ENCODE data around the gene SPOCK2. TPM values are rescaled to one million over a fixed set of nuclear protein-coding genes. Genes with fewer than 3 reads are reported as not detected.

The SPOCK2 gene
- total and polyA plus RNA-seq, 2 of the 13 experiments (the other 11 are each of a cell fraction or from before 2014, with no cell fraction given): 8.6 to 30.6 TPM

- TF ChIP-seq ZNF703 (CRISPR knock-in tag; IDR thresholded peaks at IDR 0.05; ENCODE audit: borderline replicate concordance) (no peak), ZC3H13 (CRISPR knock-in tag; IDR thresholded peaks at IDR 0.05) (no peak), ZNF597 (CRISPR knock-in tag; IDR thresholded peaks at IDR 0.05) (no peak), CEBPZ (IDR thresholded peaks at IDR 0.05; ENCODE audit: low read length) (no peak), RFX1 (IDR thresholded peaks at IDR 0.05) (no peak), ZNF451 (CRISPR knock-in tag; IDR thresholded peaks at IDR 0.05) (0 out of 2 replicates have a peak, but pooled peaks have one; percentile 52), NR2F6 (IDR thresholded peaks at IDR 0.05) (no peak; the same call in 1 of the 2 replicates), NR2F6 (CRISPR knock-in tag; IDR thresholded peaks at IDR 0.05) (peak; percentile 70), RARA (CRISPR knock-in tag; IDR thresholded peaks at IDR 0.05) (peak; percentile 67)
Measured at GRCh38 chr10:72056932-72057751, 31.2 kb downstream of the SPOCK2 start (continued).

- 97% methylated on average over 4 of the region's 5 CpGs for WGBS (ENCODE audit: low lambda C conversion rate)
- Histone ChIP-seq H3K27me3 (ENCODE audit: control insufficient read depth in 1 of 2, insufficient read depth in 2 of 2, low read length in 2 of 2) (no peaks in the 10 kb centered on the region), H3K4me3 (replicated peaks in 1 of 3; ENCODE audit: insufficient read depth in 1 of 3, low read depth in 2 of 3, low read length in 3 of 3) (no peak overlapping the region), H3K9ac (ENCODE audit: insufficient read depth, low read depth, low read length) (no peak overlapping the region), H4K20me1 (ENCODE audit: insufficient read depth, low read length) (no peaks in the 10 kb centered on the region), H3K79me2 (ENCODE audit: insufficient read depth, low read length) (no peaks in the 10 kb centered on the region), H3K36me3 (replicated peaks in 1 of 2; ENCODE audit: control insufficient read depth in 1 of 2, insufficient read depth in 2 of 2, low read length in 2 of 2) (no peaks in the 10 kb centered on the region), H2AFZ (ENCODE audit: low read length) (no peak overlapping the region), H3K9me3 (ENCODE audit: low read length) (no peaks in the 10 kb centered on the region), H3K4me2 (ENCODE audit: low read depth, low read length) (no peak overlapping the region), H3K4me1 (ENCODE audit: insufficient read depth, low read length) (peaks cover 84% of the 10 kb centered on the region), H3K27ac (ENCODE audit: extremely low read length, insufficient read depth, low read length) (no peak overlapping the region)
- BruUV-seq (replicated peaks): no TSS peak
- CTCF ChIA-PET (ENCODE audit: low intra/inter-chr PET ratio, low total read pairs): no interaction called here
- intact Hi-C loops (cut with micrococcal nuclease; ENCODE audit: unreplicated experiment) (no loop called here), in situ Hi-C loops (cut with HindIII; ENCODE audit: extremely low pct_ligation_motif_present, low pct_unique_long_range_greater_than_20kb) (no loop called here)
- FAIRE-seq: no peak
- DNase-seq (ENCODE audit: low spot score): no peak
- POLR2A ChIA-PET: no interaction called here
- no peak for ATAC-seq
- TF ChIP-seq FOSL1 (CRISPR knock-in tag; IDR thresholded peaks at IDR 0.05; ENCODE audit: borderline replicate concordance) (no peak), ZNF543 (CRISPR knock-in tag; IDR thresholded peaks at IDR 0.05) (no peak), ZSCAN25 (CRISPR knock-in tag; IDR thresholded peaks at IDR 0.05) (0 out of 2 replicates have a peak, but pooled peaks have one; percentile 54), TEAD3 (CRISPR knock-in tag; optimal IDR thresholded peaks at IDR 0.05; ENCODE audit: borderline replicate concordance) (no peak), ZNF121 (CRISPR knock-in tag; IDR thresholded peaks at IDR 0.05) (peak; percentile 86), ZFP37 (CRISPR knock-in tag; IDR thresholded peaks at IDR 0.05; ENCODE audit: borderline replicate concordance) (no peak), GMEB2 (CRISPR knock-in tag; IDR thresholded peaks at IDR 0.05; ENCODE audit: low read depth) (no peak), MEIS2 (CRISPR knock-in tag; IDR thresholded peaks at IDR 0.05) (no peak)
Measured at GRCh38 chr10:72056113-72056512, 32.2 kb downstream of the SPOCK2 start.

All from HepG2 (cell line).